Measurements from ENCODE around the gene HNRNPK. TPM values are rescaled to one million over a fixed set of nuclear protein-coding genes. Genes with fewer than 3 reads are reported as not detected.

HNRNPK gene
- total RNA-seq, 4 donors from 2014 or later: 315 to 498 (median 411) TPM

- TF ChIP-seq CTCF (IDR thresholded peaks at IDR 0.05; ENCODE audit: low read depth): no peak
These were observed 7.4 kb upstream of the HNRNPK start for GRCh38 chr9:83987402-83987791.

DNA sequence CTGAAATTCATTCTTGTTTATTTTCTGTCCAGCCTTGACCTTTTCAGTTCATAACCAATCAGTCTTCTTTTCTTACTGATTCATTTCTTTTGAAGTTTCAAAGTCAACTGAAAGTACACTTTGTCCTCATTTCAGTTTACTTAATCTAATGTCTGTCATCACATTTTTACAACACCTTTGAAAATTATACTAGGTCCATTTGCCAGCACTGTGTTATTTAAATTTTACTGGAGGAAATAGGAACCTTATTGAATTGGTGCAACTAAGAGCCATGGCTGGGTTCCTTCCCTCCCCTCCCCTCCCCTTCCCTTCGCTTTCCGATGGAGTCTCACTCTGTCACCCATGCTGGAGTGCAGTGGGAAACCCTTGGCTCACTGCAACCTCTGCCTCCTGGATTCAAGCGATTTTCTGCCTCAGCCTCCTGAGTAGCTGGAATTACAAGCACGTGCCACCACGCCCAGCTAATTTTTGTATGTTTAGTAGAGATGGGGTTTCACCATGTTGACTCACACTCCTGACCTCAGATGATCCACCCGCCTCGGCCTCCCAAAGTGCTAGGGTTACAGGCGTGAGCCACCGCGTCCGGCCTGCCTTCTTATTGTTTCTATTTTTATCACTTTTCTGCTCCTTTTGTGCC lies 6.9 kb upstream of the HNRNPK start:
- no peak for TF ChIP-seq CTCF (IDR thresholded peaks at IDR 0.05; ENCODE audit: low read depth)

- TF ChIP-seq CTCF (IDR thresholded peaks at IDR 0.05; ENCODE audit: low read depth): no peak
These were observed 6.2 kb upstream of the HNRNPK start for GRCh38 chr9:83986195-83986594.

DNA sequence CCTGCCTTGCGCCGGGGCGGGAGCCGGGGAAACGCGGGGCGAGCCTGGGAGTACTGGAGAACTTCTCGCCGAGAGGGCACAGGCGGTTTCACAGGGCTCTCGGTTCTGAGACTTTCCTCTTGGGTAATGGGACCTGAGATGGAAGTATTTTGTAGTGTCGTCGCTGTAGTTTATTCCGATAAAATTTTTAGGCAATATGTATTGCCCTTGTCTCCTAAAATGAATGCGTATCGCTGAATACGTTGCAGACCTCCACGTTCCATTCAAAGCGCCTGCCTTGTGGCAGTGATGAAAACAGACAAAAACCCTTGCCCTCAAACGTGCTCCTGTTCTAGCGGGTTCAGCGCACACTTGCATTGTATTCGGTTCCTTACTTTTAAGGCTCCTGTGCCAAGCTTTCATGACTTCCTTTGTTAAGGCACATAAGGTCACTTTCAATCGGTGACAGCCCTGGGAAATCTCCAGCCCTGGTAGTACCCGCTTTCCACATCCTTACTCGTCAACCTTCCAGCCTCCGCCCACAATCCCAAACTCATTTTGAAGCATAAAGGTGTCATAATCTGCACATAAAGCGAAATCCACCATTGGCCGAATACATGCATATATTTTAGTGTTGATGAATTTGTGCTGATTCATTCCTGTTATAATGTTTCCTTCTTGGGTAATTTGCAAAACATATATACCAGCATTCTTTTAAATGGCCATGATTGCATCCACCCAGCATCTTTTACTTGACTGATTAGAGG lies 1.3 kb upstream of the HNRNPK start:
- no peak for TF ChIP-seq CTCF (IDR thresholded peaks at IDR 0.05; ENCODE audit: low read depth)

DNA sequence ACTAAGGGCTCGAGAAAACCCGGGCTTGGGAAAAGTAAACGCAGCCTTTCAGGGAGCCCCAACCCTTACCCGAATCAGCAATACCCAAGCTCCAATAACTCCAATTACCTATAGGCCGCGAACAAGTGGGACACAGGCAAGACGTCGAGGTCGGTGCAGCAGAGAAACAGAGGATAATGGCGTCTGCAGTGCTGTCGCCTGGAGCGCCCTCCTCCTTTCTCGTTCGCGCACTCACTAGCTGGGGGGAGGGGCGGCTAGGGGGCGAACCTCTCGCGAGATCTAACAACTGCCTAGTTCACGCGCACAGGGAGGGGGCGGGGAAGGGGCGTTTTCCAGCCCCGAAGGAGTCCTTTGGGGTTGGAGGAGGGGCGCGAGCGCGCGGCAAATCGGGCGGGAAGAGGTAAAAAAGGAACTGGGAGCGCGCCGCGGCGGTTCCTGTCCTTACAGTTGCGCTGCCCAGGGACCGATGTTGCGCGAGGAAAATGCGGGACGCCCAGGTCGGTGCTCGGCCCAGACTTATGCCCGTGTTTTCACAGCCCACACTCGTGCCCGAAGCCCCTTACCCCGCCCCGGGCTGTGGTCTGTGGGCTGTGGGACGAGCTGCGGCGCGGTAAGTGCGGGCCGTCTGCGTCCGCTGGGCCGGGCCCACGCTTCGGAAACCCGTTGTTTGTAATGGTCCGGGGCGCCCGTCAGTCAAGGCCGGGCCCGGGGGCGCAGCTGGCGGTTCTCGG lies 545 bp upstream of the HNRNPK start, which contains the start of gene RMI1:
RMI1 (plus strand) TSS at position 411 of the 731 bp plus-strand sequence. CDS start 20,182 bp downstream, outside the sequence.
- TF ChIP-seq CTCF (IDR thresholded peaks at IDR 0.05; ENCODE audit: low read depth): no peak

DNA sequence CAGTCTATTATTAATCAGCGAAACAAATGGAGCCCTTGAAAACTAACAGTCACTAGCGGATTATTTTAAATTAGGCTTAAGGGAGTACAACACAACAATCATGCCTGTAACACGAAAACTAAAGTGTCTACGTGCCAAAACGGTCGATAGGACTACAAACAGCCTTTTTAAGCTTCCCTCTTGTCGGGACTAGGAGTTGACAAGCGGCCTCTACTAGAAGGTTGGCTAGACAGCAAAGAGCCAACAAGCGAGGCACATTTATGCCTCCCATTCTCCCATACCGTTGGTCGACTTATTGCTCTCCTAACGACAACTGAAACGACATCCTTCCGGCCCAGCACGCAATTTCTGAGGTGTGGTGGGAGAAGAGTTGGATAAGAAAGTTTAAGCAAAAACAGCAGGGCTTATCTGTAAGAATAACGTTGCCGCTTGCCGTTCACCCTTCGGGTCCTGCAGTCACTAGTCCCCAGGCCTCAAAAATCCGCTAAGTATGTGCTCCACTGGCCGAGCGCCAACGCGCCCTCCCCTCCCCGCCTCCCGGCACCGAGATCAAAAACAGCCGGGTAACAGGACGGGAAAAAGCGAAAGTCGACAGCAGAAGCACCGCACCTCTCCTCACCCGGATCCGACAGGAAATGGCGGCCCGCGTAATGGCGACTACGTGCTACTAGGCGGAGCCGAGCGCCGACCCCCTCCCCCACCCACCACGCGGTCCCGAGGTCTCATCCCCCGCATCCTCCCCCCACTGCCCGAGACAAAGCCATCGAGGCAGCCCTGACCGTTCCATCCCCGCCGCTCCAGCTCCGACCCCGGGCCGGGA lies 813 bp downstream of the HNRNPK start:
- TF ChIP-seq CTCF (IDR thresholded peaks at IDR 0.05; ENCODE audit: low read depth): no peak
